Thyroid gland (tissue), 4 donors: ENCODE data around the gene PTTG1.

ENCODE experiments used
- POLR2A ChIP-seq, 2 donors: fragments of 450-650 bp; IDR thresholded peaks; one replicate each; pipeline ENCODE4 v1.6.1; 2017; ENCODE audit warnings: antibody characterized with exemption in 2 of 2, mild to moderate bottlenecking in 2 of 2, moderate library complexity in 1 of 2
- TF ChIP-seq, protein P1 (sequence below), 6 experiments: fragments of 200-600 bp in 3 of 6; fragments of 450-650 bp in 3 of 6; sonication (generic) in 3 of 6; IDR thresholded peaks; one replicate each; pipeline ENCODE4 v1.5.1; 2016 to 2019; ENCODE audit warnings: antibody characterized with exemption in 6 of 6, mild to moderate bottlenecking in 2 of 6, inconsistent platforms in 1 of 6, moderate library complexity in 1 of 6

DNA sequence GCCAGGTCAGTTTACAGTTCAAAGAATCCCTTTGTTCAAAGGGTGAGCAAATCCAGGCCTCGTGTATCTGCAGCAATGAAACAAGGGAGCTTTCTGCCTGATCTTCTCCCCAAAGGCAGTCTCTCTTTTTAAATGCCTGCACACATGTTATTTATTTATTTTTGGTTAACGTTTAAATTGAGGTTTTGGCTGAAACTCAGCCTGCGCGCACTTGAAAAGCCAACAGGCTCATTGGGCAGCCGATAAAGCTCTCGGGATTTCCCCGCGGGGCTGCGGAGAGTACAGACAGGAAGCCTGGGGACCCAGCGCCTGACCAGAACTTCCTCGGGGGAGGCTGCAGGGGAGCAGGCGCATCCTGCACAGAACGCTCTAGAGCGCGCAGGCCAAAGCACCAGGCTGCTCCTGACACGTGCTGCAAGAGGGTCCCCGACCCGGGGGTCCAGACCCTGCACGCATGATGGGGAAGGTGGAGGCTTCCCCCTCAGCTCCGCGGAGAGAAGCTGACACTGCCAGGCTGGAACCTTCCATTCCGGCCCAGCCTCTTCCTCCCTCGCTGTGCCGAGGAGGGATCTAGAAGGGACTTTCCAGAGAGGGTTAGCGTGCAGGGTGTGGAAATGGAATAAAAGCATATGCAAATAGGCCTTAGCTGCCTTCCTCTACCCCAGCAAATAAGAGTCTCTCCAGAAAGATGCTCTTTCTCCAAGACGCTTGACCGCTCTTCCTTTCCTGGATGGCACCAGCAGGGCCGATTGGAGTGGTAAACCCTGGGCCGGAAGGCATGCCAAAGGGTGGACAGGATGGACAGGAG lies 46.1 kb downstream of the PTTG1 start:
- TF ChIP-seq, protein P1, sequence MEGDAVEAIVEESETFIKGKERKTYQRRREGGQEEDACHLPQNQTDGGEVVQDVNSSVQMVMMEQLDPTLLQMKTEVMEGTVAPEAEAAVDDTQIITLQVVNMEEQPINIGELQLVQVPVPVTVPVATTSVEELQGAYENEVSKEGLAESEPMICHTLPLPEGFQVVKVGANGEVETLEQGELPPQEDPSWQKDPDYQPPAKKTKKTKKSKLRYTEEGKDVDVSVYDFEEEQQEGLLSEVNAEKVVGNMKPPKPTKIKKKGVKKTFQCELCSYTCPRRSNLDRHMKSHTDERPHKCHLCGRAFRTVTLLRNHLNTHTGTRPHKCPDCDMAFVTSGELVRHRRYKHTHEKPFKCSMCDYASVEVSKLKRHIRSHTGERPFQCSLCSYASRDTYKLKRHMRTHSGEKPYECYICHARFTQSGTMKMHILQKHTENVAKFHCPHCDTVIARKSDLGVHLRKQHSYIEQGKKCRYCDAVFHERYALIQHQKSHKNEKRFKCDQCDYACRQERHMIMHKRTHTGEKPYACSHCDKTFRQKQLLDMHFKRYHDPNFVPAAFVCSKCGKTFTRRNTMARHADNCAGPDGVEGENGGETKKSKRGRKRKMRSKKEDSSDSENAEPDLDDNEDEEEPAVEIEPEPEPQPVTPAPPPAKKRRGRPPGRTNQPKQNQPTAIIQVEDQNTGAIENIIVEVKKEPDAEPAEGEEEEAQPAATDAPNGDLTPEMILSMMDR (IDR thresholded peaks at IDR 0.05), result no peak
- no peak for TF ChIP-seq POLR2A (IDR thresholded peaks at IDR 0.05)
